ENCODE measurements around the gene POU2F2. TPM values are rescaled to one million over a fixed set of nuclear protein-coding genes. Genes with fewer than 3 reads are reported as not detected.

Gene POU2F2
- total RNA-seq, 1 experiment from 2014 or later = 0.89 TPM

- POLR2A ChIA-PET = no interaction called here
Observed at GRCh38 chr19:42064432-42064831, 67.8 kb downstream of the POU2F2 start.

More at GRCh38 chr19:42064432-42064831, 67.8 kb downstream of the POU2F2 start:
- ATAC-seq (no peak), DNase-seq (ENCODE audit: low read depth, low spot score) (no peak)
- Histone ChIP-seq H3K4me3 (replicated peaks in 1 of 2; ENCODE audit: low read depth in 1 of 2, low read length in 2 of 2) (no peak overlapping the region), H3K4me2 (ENCODE audit: low read length) (no peak overlapping the region), H3K4me1 (ENCODE audit: control insufficient read depth in 1 of 2, insufficient read depth in 2 of 2, low read length in 2 of 2) (peaks cover 0 to 8% of the 10 kb centered on the region in 2 experiments; a peak in 2 of 4 replicates), H3K9ac (ENCODE audit: low read length) (no peak overlapping the region), H2AFZ (ENCODE audit: low read depth, low read length, poor library complexity, severe bottlenecking) (no peak overlapping the region), H3K9me2 (ENCODE audit: insufficient read depth) (no peaks in the 10 kb centered on the region; the same call in 1 of the 2 replicates), H3K36me3 (ENCODE audit: control insufficient read depth in 1 of 2, insufficient read depth in 2 of 2, low read length in 2 of 2) (no peaks in the 10 kb centered on the region), H3K27me3 (ENCODE audit: insufficient read depth, low read length) (peaks cover 20% of the 10 kb centered on the region; the same call in 1 of the 2 replicates), H4K20me1 (ENCODE audit: insufficient read depth) (no peaks in the 10 kb centered on the region), H3K79me2 (ENCODE audit: insufficient read depth, low read length) (no peaks in the 10 kb centered on the region), H3K27ac (ENCODE audit: low read depth, low read length) (no peak overlapping the region), H3K9me3 (ENCODE audit: control insufficient read depth in 1 of 2, insufficient read depth in 1 of 2, low read depth in 1 of 2, low read length in 2 of 2) (no peaks in the 10 kb centered on the region)
- BruUV-seq (replicated peaks) = no TSS peak
- ChIA-PET RAD21 (ENCODE audit: low non-redundant PET in 1 of 2, low total read pairs in 2 of 2, uncharacterized antibody in 2 of 2, unreplicated experiment in 2 of 2) (no interaction called here), CTCF (no interaction called here)
- intact Hi-C loops (cut with micrococcal nuclease) = no loop called here
- TF ChIP-seq FOSL1 (IDR thresholded peaks at IDR 0.05; ENCODE audit: low read depth) = no peak
- no peak for TF ChIP-seq CBX3 (IDR thresholded peaks at IDR 0.05; ENCODE audit: low read depth)
- no peak for TF ChIP-seq JUND (IDR thresholded peaks at IDR 0.05)
- TF ChIP-seq MAX (IDR thresholded peaks at IDR 0.05) = no peak
- TF ChIP-seq POLR2AphosphoS5 (IDR thresholded peaks at IDR 0.05; ENCODE audit: low read depth, low read length) = no peak
- TF ChIP-seq CTCF (IDR thresholded peaks at IDR 0.05 in 2 of 3, conservative IDR thresholded peaks at IDR 0.05 in 1 of 3; ENCODE audit: borderline replicate concordance in 1 of 3, insufficient read depth in 1 of 3, low read depth in 2 of 3, low read length in 2 of 3) = no peak
- TF ChIP-seq POLR2A (IDR thresholded peaks at IDR 0.05; ENCODE audit: borderline replicate concordance, extremely low read depth, insufficient read depth, insufficient read length) = no peak
- TF ChIP-seq ATF3 (IDR thresholded peaks at IDR 0.05) = no peak
- TF ChIP-seq ZFX (IDR thresholded peaks at IDR 0.05) = no peak
- no peak for TF ChIP-seq CEBPB (IDR thresholded peaks at IDR 0.05; ENCODE audit: low read depth)
- TF ChIP-seq ELF1 (IDR thresholded peaks at IDR 0.05; ENCODE audit: borderline replicate concordance, low read depth) = no peak
- no peak for TF ChIP-seq ZNF274 (IDR thresholded peaks at IDR 0.05; ENCODE audit: low read depth, low read length)
